SU-DHL-6 (cell line): ENCODE measurements around the gene DDIT3.

ENCODE experiments used
- H2AFZ ChIP-seq: fragments of 200-600 bp; sonication (generic); 2 replicates; pipeline ENCODE4 v1.6.1; 2014; ENCODE audit warnings: low read depth, mild to moderate bottlenecking, moderate library complexity, mixed read lengths, antibody characterized with exemption, low read length; ENCODE audit not compliant: severe bottlenecking
- H3F3A ChIP-seq: fragments of 200-600 bp; shearing (Covaris generic); 2 replicates; pipeline ENCODE4 v1.6.0; 2016; ENCODE audit warnings: antibody characterized with exemption, mild to moderate bottlenecking; ENCODE audit not compliant: insufficient read depth
- H3K27ac ChIP-seq: fragments of 200-600 bp; sonication (generic); 2 replicates; pipeline ENCODE4 v1.5.1; 2016; ENCODE audit warnings: low read depth, mild to moderate bottlenecking, low read length, moderate library complexity, mixed read lengths
- H3K27me3 ChIP-seq: fragments of 200-600 bp; sonication (generic), shearing (Covaris generic); 2 replicates; pipeline ENCODE4 v1.6.0; 2014; ENCODE audit warnings: mild to moderate bottlenecking, low read length
- H3K36me3 ChIP-seq: fragments of 200-600 bp; sonication (generic); 2 replicates; pipeline ENCODE4 v1.6.1; 2014; ENCODE audit warnings: mild to moderate bottlenecking, low read length, mixed read lengths
- H3K4me2 ChIP-seq: fragments of 300-600, 200-600 bp; shearing (Covaris generic), sonication (generic); 2 replicates; pipeline ENCODE4 v1.6.0; 2014; ENCODE audit warnings: low read length, low read depth, mild to moderate bottlenecking; ENCODE audit not compliant: poor library complexity, severe bottlenecking
- H3K4me3 ChIP-seq: fragments of 200-600 bp; sonication (generic); 2 replicates; pipeline ENCODE4 v1.5.1; 2014; ENCODE audit warnings: antibody characterized with exemption, low read length, mild to moderate bottlenecking, mixed read lengths; ENCODE audit not compliant: insufficient read depth, poor library complexity, severe bottlenecking
- H3K79me2 ChIP-seq: fragments of 200-600 bp; sonication (generic); 2 replicates; pipeline ENCODE4 v1.6.1; 2014; ENCODE audit warnings: mild to moderate bottlenecking, low read length, moderate library complexity; ENCODE audit not compliant: insufficient read depth
- H3K9ac ChIP-seq: fragments of 200-600 bp; sonication (generic); 2 replicates; pipeline ENCODE4 v1.7.0; 2014; ENCODE audit warnings: mild to moderate bottlenecking, low read length
- H3K9me2 ChIP-seq: fragments of 200-600 bp; sonication (generic); replicated peaks from 2 replicates; pipeline ENCODE4 v1.6.1; 2014; ENCODE audit warnings: low read length; ENCODE audit not compliant: insufficient read depth
- H3K9me3 ChIP-seq: fragments of 200-600 bp; sonication (generic); 2 replicates; pipeline ENCODE4 v1.6.1; 2014; ENCODE audit warnings: low read length, mixed read lengths; ENCODE audit not compliant: insufficient read depth
- H4K20me1 ChIP-seq: fragments of 200-600 bp; sonication (generic); 2 replicates; pipeline ENCODE4 v1.6.1; 2014; ENCODE audit warnings: low read depth, mild to moderate bottlenecking, antibody characterized with exemption, low read length, moderate library complexity, mixed read lengths
- EZH2phosphoT487 ChIP-seq: fragments of 200-600 bp; sonication (generic), shearing (Covaris generic); conservative IDR thresholded peaks from 2 replicates; pipeline ENCODE4 v1.6.1; 2018; ENCODE audit warnings: mild to moderate bottlenecking, antibody characterized with exemption, low read length, moderate library complexity, mixed read lengths
- TF ChIP-seq, protein P1 (sequence below): fragments of 200-600 bp; sonication (generic); IDR thresholded peaks from one replicate; pipeline ENCODE4 v1.5.1; 2017; ENCODE audit warnings: antibody characterized with exemption, mild to moderate bottlenecking, low read length, moderate library complexity; ENCODE audit not compliant: insufficient read depth, poor library complexity, severe bottlenecking

DDIT3 gene

DNA sequence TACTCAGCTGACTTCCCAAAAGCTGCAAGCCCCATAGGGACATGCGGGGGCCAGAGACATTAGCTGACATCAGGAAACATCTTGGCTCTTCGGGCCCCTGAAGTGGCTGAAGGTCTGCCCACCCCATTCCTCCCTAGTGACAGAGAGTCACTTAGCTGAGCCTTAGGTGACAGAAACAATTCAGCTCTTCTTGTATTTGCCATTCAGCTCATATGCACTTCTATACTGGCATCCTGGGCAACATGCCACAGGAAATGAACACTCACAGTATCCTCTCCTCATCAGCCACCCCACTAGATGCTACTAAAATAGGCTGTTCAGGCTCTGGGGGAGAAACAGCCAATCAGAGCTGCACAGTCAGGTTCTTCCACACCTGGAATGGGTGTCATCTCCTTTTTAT is 23.3 kb upstream of the DDIT3 start:
- Histone ChIP-seq H3K4me3 (no peak overlapping the region), H3K9me3 (no peaks in the 10 kb centered on the region), H3K79me2 (peaks cover 24% of the 10 kb centered on the region; the same call in 1 of the 2 replicates), H3F3A (no peaks in the 10 kb centered on the region), H4K20me1 (no peaks in the 10 kb centered on the region), H3K9me2 (no peaks in the 10 kb centered on the region), H3K4me2 (no peak overlapping the region), H3K27ac (no peak overlapping the region), H3K9ac (no peak overlapping the region), H2AFZ (no peak overlapping the region), H3K36me3 (no peaks in the 10 kb centered on the region), H3K27me3 (no peaks in the 10 kb centered on the region)
- TF ChIP-seq, protein P1, sequence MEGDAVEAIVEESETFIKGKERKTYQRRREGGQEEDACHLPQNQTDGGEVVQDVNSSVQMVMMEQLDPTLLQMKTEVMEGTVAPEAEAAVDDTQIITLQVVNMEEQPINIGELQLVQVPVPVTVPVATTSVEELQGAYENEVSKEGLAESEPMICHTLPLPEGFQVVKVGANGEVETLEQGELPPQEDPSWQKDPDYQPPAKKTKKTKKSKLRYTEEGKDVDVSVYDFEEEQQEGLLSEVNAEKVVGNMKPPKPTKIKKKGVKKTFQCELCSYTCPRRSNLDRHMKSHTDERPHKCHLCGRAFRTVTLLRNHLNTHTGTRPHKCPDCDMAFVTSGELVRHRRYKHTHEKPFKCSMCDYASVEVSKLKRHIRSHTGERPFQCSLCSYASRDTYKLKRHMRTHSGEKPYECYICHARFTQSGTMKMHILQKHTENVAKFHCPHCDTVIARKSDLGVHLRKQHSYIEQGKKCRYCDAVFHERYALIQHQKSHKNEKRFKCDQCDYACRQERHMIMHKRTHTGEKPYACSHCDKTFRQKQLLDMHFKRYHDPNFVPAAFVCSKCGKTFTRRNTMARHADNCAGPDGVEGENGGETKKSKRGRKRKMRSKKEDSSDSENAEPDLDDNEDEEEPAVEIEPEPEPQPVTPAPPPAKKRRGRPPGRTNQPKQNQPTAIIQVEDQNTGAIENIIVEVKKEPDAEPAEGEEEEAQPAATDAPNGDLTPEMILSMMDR = no peak
- no peak for TF ChIP-seq EZH2phosphoT487

DNA sequence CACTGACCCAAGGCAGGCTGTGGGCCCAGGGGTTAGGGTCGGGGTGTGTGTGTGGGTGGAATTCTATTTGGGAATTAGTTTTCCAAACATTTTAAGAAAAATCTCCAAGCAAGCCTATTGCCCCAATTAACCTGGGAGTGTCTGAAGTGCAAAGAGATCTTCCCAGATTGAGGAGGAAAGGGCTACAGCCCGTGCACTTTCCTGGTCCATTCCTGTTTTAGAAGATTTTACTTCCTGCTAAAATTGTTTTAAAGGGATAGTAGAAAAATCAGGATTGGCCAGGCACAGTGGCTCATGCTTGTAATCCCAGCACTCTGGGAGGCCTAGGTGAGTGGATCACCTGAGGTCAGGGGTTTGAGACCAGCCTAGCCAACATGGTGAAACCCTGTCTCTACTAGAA is 21.4 kb upstream of the DDIT3 start:
- Histone ChIP-seq H3K9ac (no peak overlapping the region), H3K27ac (no peak overlapping the region)

DNA sequence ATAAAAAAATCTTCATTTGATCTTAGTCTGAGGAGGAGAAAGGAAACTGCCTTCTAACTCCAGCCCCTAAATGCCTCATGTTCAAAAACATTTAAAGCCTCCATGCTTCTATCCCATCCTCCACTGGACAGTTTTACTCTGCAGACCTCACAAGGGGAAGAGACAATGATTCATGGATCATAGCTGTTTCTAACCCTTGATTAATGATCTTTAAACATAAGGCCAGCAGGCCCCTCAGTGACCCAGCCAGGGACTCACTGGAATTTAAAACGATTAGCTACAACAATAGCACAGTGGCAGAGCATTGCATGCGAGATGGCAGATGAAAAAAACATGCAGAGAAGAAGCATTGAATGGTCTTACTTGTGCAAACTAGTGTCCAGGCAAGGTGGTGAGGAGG is 20.7 kb upstream of the DDIT3 start:
- TF ChIP-seq, protein P1 = no peak
- no peak for TF ChIP-seq EZH2phosphoT487
- Histone ChIP-seq H3K4me3 (no peak overlapping the region), H3F3A (no peaks in the 10 kb centered on the region), H2AFZ (no peak overlapping the region), H3K4me2 (no peak overlapping the region), H3K27me3 (no peaks in the 10 kb centered on the region), H3K9me2 (no peaks in the 10 kb centered on the region), H3K36me3 (no peaks in the 10 kb centered on the region), H3K9ac (no peak overlapping the region), H3K27ac (no peak overlapping the region), H4K20me1 (no peaks in the 10 kb centered on the region), H3K79me2 (peaks cover 14% of the 10 kb centered on the region; the same call in 1 of the 2 replicates), H3K9me3 (no peaks in the 10 kb centered on the region)

More for the DNA sequence above, 21.4 kb upstream of the DDIT3 start:
- no peaks in the 10 kb centered on the region for H3K27me3 ChIP-seq
- H4K20me1 ChIP-seq = no peaks in the 10 kb centered on the region
- H3K4me3 ChIP-seq = no peak overlapping the region
- no peaks in the 10 kb centered on the region for H3F3A ChIP-seq
- H2AFZ ChIP-seq = no peak overlapping the region
- TF ChIP-seq EZH2phosphoT487 = no peak
- TF ChIP-seq, protein P1 = no peak
- H3K36me3 ChIP-seq = no peaks in the 10 kb centered on the region
- no peaks in the 10 kb centered on the region for H3K9me2 ChIP-seq
- no peak overlapping the region for H3K4me2 ChIP-seq
- no peaks in the 10 kb centered on the region for H3K9me3 ChIP-seq
- H3K79me2 ChIP-seq = peaks cover 22% of the 10 kb centered on the region; the same call in 1 of the 2 replicates
